Endothelial cell of umbilical vein (primary cell): ENCODE results near the gene KIAA1549. TPM values are rescaled to one million over a fixed set of nuclear protein-coding genes. Genes with fewer than 3 reads are reported as not detected.

Source experiments
- BruUV-seq: library from RNA; stranded (reverse); fragments of 400-500 nt; replicated peaks from 2 replicates; lab custom pipeline; 2021; lab: Mats Ljungman, UMichigan
- CTCF ChIA-PET: fragments of 300-600, 350-600 bp; sonication (Branson Sonifier 250); formaldehyde crosslinking; loops from one replicate; lab custom pipeline; 2021; ENCODE audit warnings: antibody characterized with exemption, inconsistent platforms; lab: Charles Lee
- POLR2A ChIA-PET: fragments of 300-600, 350-600 bp; sonication (Branson Sonifier 250); formaldehyde crosslinking; loops from one replicate; lab custom pipeline; 2021; ENCODE audit warnings: antibody characterized with exemption, inconsistent platforms; lab: Charles Lee
- DNase-seq: peaks from one replicate; pipeline ENCODE4 v3.0.0-alpha.2; 2011; ENCODE audit warnings: low read depth, low spot score
- FAIRE-seq: peaks from 2 replicates; lab custom pipeline; 2011; peaks lifted over from hg19 to GRCh38; lab: Jason Lieb, UNC
- H2AFZ ChIP-seq: 2 replicates; pipeline ENCODE4 v1.6.0; 2012; ENCODE audit warnings: low read depth, low read length, control low read depth, inconsistent platforms
- H3K27ac ChIP-seq: 2 replicates; pipeline ENCODE4 v1.5.1; 2011; ENCODE audit warnings: low read depth, mild to moderate bottlenecking, control low read depth, low read length, moderate library complexity; ENCODE audit not compliant: insufficient read depth
- H3K27me3 ChIP-seq, 2 experiments: 2 replicates each; pipeline versions ENCODE4 v1.6.0 to v1.6.1; 2011; ENCODE audit warnings: low read length in 2 of 2, mixed read lengths in 1 of 2; ENCODE audit not compliant: control insufficient read depth in 2 of 2, insufficient read depth in 2 of 2
- H3K36me3 ChIP-seq, 2 experiments: 2 replicates in 1 of 2; 3 replicates in 1 of 2; pipeline ENCODE4 v1.5.1; 2011; ENCODE audit warnings: low read length in 2 of 2, mild to moderate bottlenecking in 1 of 2, moderate library complexity in 1 of 2; ENCODE audit not compliant: control insufficient read depth in 2 of 2, insufficient read depth in 2 of 2; ENCODE audit errors: extremely low read depth in 1 of 2
- H3K4me1 ChIP-seq: 3 replicates; pipeline ENCODE4 v1.5.1; 2011; ENCODE audit warnings: mild to moderate bottlenecking, low read length; ENCODE audit not compliant: control insufficient read depth, insufficient read depth; ENCODE audit errors: extremely low read depth
- H3K4me2 ChIP-seq: 2 replicates; pipeline ENCODE4 v1.6.1; 2011; ENCODE audit warnings: low read length, control low read depth, mixed read lengths; ENCODE audit not compliant: insufficient read depth
- H3K4me3 ChIP-seq, 3 experiments: fragments of 200-600 bp in 1 of 3; sonication (generic), shearing (Covaris generic) in 1 of 3; replicated peaks in 1 of 3; 2 replicates each; pipeline ENCODE4 v1.5.1; 2011 to 2016; ENCODE audit warnings: control low read depth in 3 of 3, low read length in 3 of 3, mild to moderate bottlenecking in 2 of 3, inconsistent platforms in 1 of 3, low read depth in 1 of 3, moderate library complexity in 1 of 3; ENCODE audit not compliant: insufficient read depth in 1 of 3
- H3K79me2 ChIP-seq: 2 replicates; pipeline ENCODE4 v1.6.0; 2012; ENCODE audit warnings: low read length, inconsistent platforms; ENCODE audit not compliant: control insufficient read depth, insufficient read depth
- H3K9ac ChIP-seq: replicated peaks from 2 replicates; pipeline ENCODE3; 2011; ENCODE audit warnings: low read length, control low read depth; ENCODE audit not compliant: insufficient read depth; ENCODE audit errors: extremely low read depth
- H3K9me1 ChIP-seq: replicated peaks from 3 replicates; pipeline ENCODE4 v1.6.0; 2011; ENCODE audit warnings: mild to moderate bottlenecking, low read length; ENCODE audit not compliant: control insufficient read depth, insufficient read depth; ENCODE audit errors: extremely low read depth
- H3K9me3 ChIP-seq: replicated peaks from 2 replicates; pipeline ENCODE4 v1.5.1; 2012; ENCODE audit warnings: low read length, inconsistent platforms; ENCODE audit not compliant: control insufficient read depth, insufficient read depth
- H4K20me1 ChIP-seq: replicated peaks from 2 replicates; pipeline ENCODE3; 2011; ENCODE audit warnings: mild to moderate bottlenecking, low read length; ENCODE audit not compliant: control insufficient read depth, insufficient read depth; ENCODE audit errors: extremely low read depth
- CTCF ChIP-seq, 2 donors: IDR thresholded peaks; 1 replicate in 1 of 2; 2 replicates in 1 of 2; pipeline ENCODE4 v1.5.1; 2011; ENCODE audit warnings: low read length in 2 of 2, mild to moderate bottlenecking in 2 of 2, moderate library complexity in 2 of 2, control low read depth in 1 of 2, inconsistent platforms in 1 of 2, low read depth in 1 of 2; ENCODE audit not compliant: insufficient read depth in 1 of 2; ENCODE audit errors: extremely low read depth in 1 of 2
- EZH2 ChIP-seq: IDR thresholded peaks from 2 replicates; pipeline ENCODE4 v1.6.1; 2012; ENCODE audit warnings: borderline replicate concordance, low read depth, mild to moderate bottlenecking, moderate library complexity, low read length, inconsistent platforms; ENCODE audit not compliant: severe bottlenecking
- FOS ChIP-seq: IDR thresholded peaks from 2 replicates; pipeline ENCODE4 v1.6.1; 2011; ENCODE audit warnings: mild to moderate bottlenecking, low read length, moderate library complexity, borderline replicate concordance; ENCODE audit not compliant: insufficient read depth
- GATA2 ChIP-seq: IDR thresholded peaks from 2 replicates; pipeline ENCODE4 v1.7.0; 2011; ENCODE audit warnings: low read depth, mild to moderate bottlenecking, moderate library complexity, mixed read lengths, low read length; ENCODE audit not compliant: insufficient read length, insufficient read depth
- JUN ChIP-seq: IDR thresholded peaks from 2 replicates; pipeline ENCODE4 v1.6.1; 2011; ENCODE audit warnings: borderline replicate concordance, low read depth; ENCODE audit not compliant: insufficient read length, insufficient read depth
- MAX ChIP-seq: IDR thresholded peaks from 2 replicates; pipeline ENCODE4 v1.6.1; 2011; ENCODE audit not compliant: insufficient read depth, insufficient read length
- MYC ChIP-seq: IDR thresholded peaks from one replicate; pipeline ENCODE4 v1.6.1; 2011; ENCODE audit warnings: mild to moderate bottlenecking, low read depth, low read length
- POLR2A ChIP-seq: IDR thresholded peaks from 2 replicates; pipeline ENCODE4 v1.6.1; 2012; ENCODE audit warnings: low read depth, mild to moderate bottlenecking, control low read depth, low read length
- POLR2AphosphoS5 ChIP-seq: IDR thresholded peaks from 2 replicates; pipeline ENCODE4 v1.6.1; 2012; ENCODE audit warnings: low read depth, mild to moderate bottlenecking, control low read depth, low read length, moderate library complexity; ENCODE audit not compliant: insufficient read depth
- dilution Hi-C: fragments of 300-500 bp; cut with MboI; formaldehyde crosslinking; loops from one replicate; pipeline ENCODE4 v1.15.0; 2019; ENCODE audit warnings: low sequenced_read_pairs; ENCODE audit not compliant: extremely low pct_ligation_motif_present
- intact Hi-C: fragments of 100-400 bp; cut with micrococcal nuclease; formaldehyde crosslinking; loops from one replicate; pipeline ENCODE4 v1.10.0; 2022
- polyA plus RNA-seq, 4 experiments: library from polyadenylated mRNA; depleted of rRNA in 3 of 4; stranded (reverse) in 3 of 4; unstranded in 1 of 4; fragments of >200 nt; gene quantifications; 2 replicates each; pipeline versions ENCODE4 v1.2.1 to v1.2.3, GENCODE V29; 2011 to 2012; ENCODE audit warnings: missing spikeins in 1 of 4
- total RNA-seq: library from RNA; stranded (reverse); gene quantifications from 2 replicates; pipeline ENCODE4 v1.2.3, GENCODE V29; 2021

Gene KIAA1549
- total and polyA plus RNA-seq, 2 donors (not counting 3 experiments of a cell fraction or from before 2014, with no cell fraction given) = 4.6 to 10.9 TPM

- dilution Hi-C loops (no loop called here), intact Hi-C loops (no loop called here)
- BruUV-seq = no TSS peak
- Histone ChIP-seq H2AFZ (no peak overlapping the region), H3K27me3 (no peaks in the 10 kb centered on the region), H3K9ac (no peak overlapping the region), H3K4me3 (no peak overlapping the region), H3K9me1 (no peaks in the 10 kb centered on the region), H3K36me3 (peaks cover 0 to 11% of the 10 kb centered on the region in 2 experiments), H4K20me1 (no peaks in the 10 kb centered on the region), H3K4me1 (no peaks in the 10 kb centered on the region), H3K9me3 (no peaks in the 10 kb centered on the region), H3K27ac (no peak overlapping the region), H3K4me2 (no peak overlapping the region), H3K79me2 (no peaks in the 10 kb centered on the region)
- FAIRE-seq (no peak), DNase-seq (no peak)
- CTCF ChIA-PET = no interaction called here
- TF ChIP-seq FOS = no peak
- TF ChIP-seq GATA2 = no peak
- no peak for TF ChIP-seq MAX
- no peak for TF ChIP-seq POLR2AphosphoS5
- no peak for TF ChIP-seq JUN
- no peak for TF ChIP-seq POLR2A
- no peak for TF ChIP-seq EZH2
- TF ChIP-seq MYC = no peak
- TF ChIP-seq CTCF (IDR thresholded peaks at IDR 0.05; ENCODE audit: extremely low read depth in 1 of 2, insufficient read depth in 1 of 2, low read depth in 1 of 2, low read length in 2 of 2) = no peak
- POLR2A ChIA-PET = no interaction called here
These were observed 115.3 kb downstream of the KIAA1549 start for GRCh38 chr7:138865843-138866242.
